HepG2 (cell line): ENCODE results near the gene TPBGL. TPM values are rescaled to one million over a fixed set of nuclear protein-coding genes. Genes with fewer than 3 reads are reported as not detected.

ENCODE experiments used
- ATAC-seq: fragments of 200-7000 bp; cut with Tn5 transposase; 3 replicates; pipeline ENCODE4 v1.9.1; 2020; ENCODE audit warnings: mild to moderate bottlenecking, moderate library complexity
- BruUV-seq: library from RNA; stranded (reverse); fragments of 400-500 nt; replicated peaks from 2 replicates; lab custom pipeline; 2021; lab: Mats Ljungman, UMichigan
- CTCF ChIA-PET: fragments of 300-600 bp; formaldehyde crosslinking; extraction: SDS; loops from one replicate; lab custom pipeline; 2021; ENCODE audit warnings: low total read pairs, inconsistent platforms, low intra/inter-chr PET ratio; lab: Yijun Ruan, JAX
- POLR2A ChIA-PET: fragments of 350-600 bp; sonication (Branson Sonifier 250); formaldehyde crosslinking; loops from one replicate; lab custom pipeline; 2020; ENCODE audit warnings: antibody characterized with exemption, inconsistent platforms; lab: Yijun Ruan, JAX
- DNase-seq: peaks from one replicate; pipeline ENCODE4 v3.0.0-alpha.2; 2015; ENCODE audit warnings: low spot score
- FAIRE-seq: peaks from 3 replicates; lab custom pipeline; 2011; peaks lifted over from hg19 to GRCh38; lab: Jason Lieb, UNC
- H2AFZ ChIP-seq: one replicate; pipeline ENCODE4 v1.6.1; 2011; ENCODE audit warnings: low read length, inconsistent platforms
- H3K27ac ChIP-seq: fragments of 300-600 bp; 3 replicates; pipeline ENCODE4 v1.8.0; 2011; ENCODE audit warnings: mixed run types, mild to moderate bottlenecking, mixed read lengths, low read length, inconsistent platforms; ENCODE audit not compliant: insufficient read depth; ENCODE audit errors: extremely low read length
- H3K27me3 ChIP-seq, 2 experiments: fragments of 200-600 bp in 1 of 2; 2 replicates in 1 of 2; 3 replicates in 1 of 2; pipeline versions ENCODE4 v1.6.0 to v1.8.0; 2011; ENCODE audit warnings: low read length in 2 of 2, mild to moderate bottlenecking in 2 of 2, moderate library complexity in 2 of 2, inconsistent platforms in 1 of 2; ENCODE audit not compliant: insufficient read depth in 2 of 2, control insufficient read depth in 1 of 2
- H3K36me3 ChIP-seq, 2 experiments: fragments of 200-600 bp in 1 of 2; replicated peaks in 1 of 2; 2 replicates in 1 of 2; 3 replicates in 1 of 2; pipeline versions ENCODE4 v1.5.1 to v1.8.0; 2011; ENCODE audit warnings: low read length in 2 of 2, inconsistent platforms in 1 of 2; ENCODE audit not compliant: insufficient read depth in 2 of 2, control insufficient read depth in 1 of 2
- H3K4me1 ChIP-seq: 2 replicates; pipeline ENCODE4 v1.5.1; 2012; ENCODE audit warnings: low read length, inconsistent platforms; ENCODE audit not compliant: insufficient read depth
- H3K4me2 ChIP-seq: 2 replicates; pipeline ENCODE4 v1.6.0; 2011; ENCODE audit warnings: low read depth, low read length, inconsistent platforms
- H3K4me3 ChIP-seq, 3 experiments: fragments of 200-600 bp in 1 of 3; sonication (generic), shearing (Covaris generic) in 1 of 3; replicated peaks in 1 of 3; 2 replicates each; pipeline ENCODE4 v1.5.1; 2011 to 2016; ENCODE audit warnings: low read length in 3 of 3, inconsistent platforms in 2 of 3, low read depth in 2 of 3, mild to moderate bottlenecking in 2 of 3, control low read depth in 1 of 3, mixed read lengths in 1 of 3; ENCODE audit not compliant: insufficient read depth in 1 of 3
- H3K79me2 ChIP-seq: one replicate; pipeline ENCODE4 v1.6.1; 2011; ENCODE audit warnings: low read length, inconsistent platforms; ENCODE audit not compliant: insufficient read depth
- H3K9ac ChIP-seq: 2 replicates; pipeline ENCODE4 v1.6.0; 2011; ENCODE audit warnings: mild to moderate bottlenecking, low read depth, low read length, inconsistent platforms; ENCODE audit not compliant: insufficient read depth
- H3K9me3 ChIP-seq: 2 replicates; pipeline ENCODE4 v1.5.1; 2012; ENCODE audit warnings: mild to moderate bottlenecking, low read length
- H4K20me1 ChIP-seq: 2 replicates; pipeline ENCODE4 v1.6.0; 2011; ENCODE audit warnings: inconsistent platforms, mild to moderate bottlenecking, low read length, moderate library complexity; ENCODE audit not compliant: insufficient read depth
- CAMTA2 ChIP-seq: sonication (generic); formaldehyde crosslinking; IDR thresholded peaks from 2 replicates; pipeline ENCODE4 v1.4.0; 2020; ENCODE audit warnings: mild to moderate bottlenecking, missing genetic modification reagents, borderline replicate concordance
- ETV6 ChIP-seq: sonication (generic); formaldehyde crosslinking; conservative IDR thresholded peaks from 2 replicates; pipeline ENCODE4 v1.4.0; 2020; ENCODE audit warnings: missing genetic modification reagents
- HDAC2 ChIP-seq: sonication (generic); formaldehyde crosslinking; IDR thresholded peaks from 2 replicates; pipeline ENCODE4 v1.4.0; 2020; ENCODE audit warnings: missing genetic modification reagents
- JUND ChIP-seq: sonication (generic); formaldehyde crosslinking; IDR thresholded peaks from 2 replicates; pipeline ENCODE4 v1.8.0; 2022; ENCODE audit warnings: mild to moderate bottlenecking, missing genetic modification reagents
- MTA3 ChIP-seq: sonication (generic); formaldehyde crosslinking; IDR thresholded peaks from 2 replicates; pipeline ENCODE4 v1.4.0; 2020; ENCODE audit warnings: missing genetic modification reagents
- PPARG ChIP-seq: conservative IDR thresholded peaks from 2 replicates; pipeline ENCODE4 v1.6.1; 2016; ENCODE audit warnings: missing biosample characterization, missing genetic modification reagents
- RBM39 ChIP-seq: fragments of 200-400 bp; formaldehyde crosslinking; IDR thresholded peaks from one replicate; pipeline ENCODE4 v1.6.1; 2018; ENCODE audit warnings: antibody characterized with exemption, mild to moderate bottlenecking, low read depth, low read length; ENCODE audit not compliant: poor library complexity, severe bottlenecking
- TCF7L2 ChIP-seq: IDR thresholded peaks from 2 replicates; pipeline ENCODE4 v1.6.1; 2011; ENCODE audit warnings: mild to moderate bottlenecking, low read depth, low read length, moderate library complexity
- ZNF724P ChIP-seq: sonication (generic); formaldehyde crosslinking; IDR thresholded peaks from 2 replicates; pipeline ENCODE4 v1.8.0; 2022; ENCODE audit warnings: missing genetic modification reagents, borderline replicate concordance
- ZNF773 ChIP-seq: sonication (generic); formaldehyde crosslinking; IDR thresholded peaks from 2 replicates; pipeline ENCODE4 v1.4.0; 2020; ENCODE audit warnings: missing genetic modification reagents, borderline replicate concordance
- ZNF816 ChIP-seq: sonication (generic); formaldehyde crosslinking; IDR thresholded peaks from 2 replicates; pipeline ENCODE4 v1.8.0; 2022; ENCODE audit warnings: missing genetic modification reagents, mild to moderate bottlenecking, borderline replicate concordance
- WGBS: methylation state at CpG from one replicate; pipeline ENCODE4 v1.1.6; 2017; ENCODE audit warnings: low lambda C conversion rate; 5-methylcytosine and 5-hydroxymethylcytosine counted together
- in situ Hi-C: cut with HindIII; loops from 2 replicates; pipeline ENCODE4 v1.10.0; 2017; ENCODE audit warnings: low pct_unique_long_range_greater_than_20kb; ENCODE audit not compliant: extremely low pct_ligation_motif_present
- intact Hi-C: fragments of 100-400 bp; cut with micrococcal nuclease; formaldehyde crosslinking; loops from one replicate; pipeline ENCODE4 v1.10.0; 2022; ENCODE audit not compliant: unreplicated experiment
- polyA plus RNA-seq, 8 experiments: library from polyadenylated mRNA; depleted of rRNA in 3 of 8; stranded (reverse) in 7 of 8; unstranded in 1 of 8; fragments of >200 nt; fragmentation: Illumina TruSeq in 4 of 8; extraction: Trizol in 4 of 8; gene quantifications; 2 replicates each; pipeline versions ENCODE4 v1.2.1 to v1.2.3, GENCODE V29; 2011 to 2016; ENCODE audit warnings: low read depth in 4 of 8, missing spikeins in 1 of 8, mixed read lengths in 1 of 8; ENCODE audit not compliant: insufficient read depth in 1 of 8
- total RNA-seq, 5 experiments: library from RNA; depleted of rRNA; stranded (reverse); fragments of >200 nt; fragmentation: Illumina TruSeq; extraction: Trizol; gene quantifications; 2 replicates each; pipeline ENCODE4 v1.2.3, GENCODE V29; 2016; ENCODE audit warnings: low read depth in 1 of 5

The TPBGL gene
- total and polyA plus RNA-seq, 2 of the 13 experiments (the other 11 are each of a cell fraction or from before 2014, with no cell fraction given): not detected

GRCh38 chr11:75233754-75234172, 6.8 kb upstream of the TPBGL start (continued):
- no peak for TF ChIP-seq RBM39
- TF ChIP-seq ZNF773 (CRISPR knock-in tag): peak; percentile 51; the same call in 1 of the 2 replicates
- TF ChIP-seq HDAC2 (CRISPR knock-in tag): peak; percentile 70; the same call in 1 of the 2 replicates
- TF ChIP-seq ZNF724P (CRISPR knock-in tag): no peak

- no peak overlapping the region for H3K27ac ChIP-seq
- DNase-seq: no peak
- H3K9ac ChIP-seq: no peak overlapping the region
- intact Hi-C loops: no loop called here
- TF ChIP-seq TCF7L2 (no peak), PPARG (no peak), ETV6 (CRISPR knock-in tag) (no peak), ZNF816 (CRISPR knock-in tag) (no peak), MTA3 (CRISPR knock-in tag) (no peak), CAMTA2 (CRISPR knock-in tag) (no peak), JUND (CRISPR knock-in tag) (no peak)
- 17% methylated on average over 8 of the region's 8 CpGs for WGBS
- H3K4me2 ChIP-seq: no peak overlapping the region
- no peaks in the 10 kb centered on the region for H3K9me3 ChIP-seq
- no peak overlapping the region for H2AFZ ChIP-seq
- in situ Hi-C loops: no loop called here
- ChIA-PET CTCF (interaction anchor here (1.1 kb wide), 1 partner anchor 21 kb away, joined by 3 read pairs; no protein-coding TSS in a partner anchor), POLR2A (no interaction called here)
- no peak for FAIRE-seq
- no peaks in the 10 kb centered on the region for H4K20me1 ChIP-seq
- 0 out of 2 replicates have a peak, but pooled peaks cover 8% of the 10 kb centered on the region for H3K4me1 ChIP-seq
- no peak for ATAC-seq
- H3K36me3 ChIP-seq: no peaks in the 10 kb centered on the region
- peaks cover 7 to 23% of the 10 kb centered on the region in 2 experiments; a peak in 3 of 5 replicates for H3K27me3 ChIP-seq
- H3K4me3 ChIP-seq: no peak overlapping the region
- no peaks in the 10 kb centered on the region for H3K79me2 ChIP-seq
- BruUV-seq: no TSS peak
Measured at GRCh38 chr11:75236062-75236461, 4.5 kb upstream of the TPBGL start.
